Activated CD8-positive, alpha-beta memory T cell treated with anti-CD3 and anti-CD28 coated beads for 48 hours (primary cell): ENCODE results near the gene ZDHHC19.
"Not testable (repeated sequence)": the region's sequence is repeated elsewhere in the genome, so short reads cannot be mapped to it uniquely, and the experiment has no call there.

Experiments
- DNase-seq, 3 experiments: peaks; one replicate each; pipeline ENCODE4 v3.0.0-alpha.2; 2020; ENCODE audit warnings: low read depth in 2 of 3, low spot score in 2 of 3

The ZDHHC19 gene

GRCh38 chr3:196179380-196180308 is 31.6 kb downstream of the ZDHHC19 start:
- peak; percentile 70 to 79 (median 74) for DNase-seq

DNA sequence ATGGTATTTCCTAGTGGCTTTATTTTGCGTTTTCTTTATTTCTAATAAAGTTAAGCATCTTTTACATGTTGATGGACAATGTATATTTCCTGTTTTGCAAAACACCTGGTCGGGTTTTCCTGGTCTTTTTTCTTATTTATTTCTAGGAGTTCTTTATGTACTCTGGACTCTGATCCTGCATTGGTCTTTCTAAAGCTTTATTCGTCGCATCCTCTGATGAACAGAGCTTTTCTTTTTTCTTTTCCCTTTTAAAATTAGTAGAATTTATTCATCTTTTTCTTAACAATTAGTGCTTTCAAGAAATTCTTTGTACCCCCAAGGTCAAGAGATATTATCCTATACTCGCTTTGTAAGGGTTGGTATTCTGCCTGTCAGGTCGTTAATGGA is 32.2 kb downstream of the ZDHHC19 start:
- no peak for DNase-seq

- DNase-seq = no peak
These were observed 33.2 kb downstream of the ZDHHC19 start for GRCh38 chr3:196177967-196178366.

DNA sequence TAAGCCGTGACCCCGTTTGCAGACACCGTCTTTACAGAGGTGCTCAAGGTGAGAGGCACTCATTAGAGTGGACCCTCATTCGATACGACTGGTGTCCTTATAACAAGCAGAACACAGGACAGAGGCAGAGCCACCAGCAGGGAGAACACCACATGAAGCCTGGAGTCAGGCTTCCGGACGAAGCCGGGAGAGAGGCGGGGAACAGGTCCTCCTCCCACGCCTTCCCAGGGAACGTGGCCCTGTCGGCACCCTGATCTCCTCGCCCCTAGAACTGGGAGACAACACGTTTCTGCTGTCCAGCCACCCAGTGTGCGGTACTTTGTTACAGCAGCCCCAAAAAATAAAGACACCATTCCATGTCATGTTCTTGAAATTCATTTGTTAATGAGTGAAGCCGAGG is 33.6 kb downstream of the ZDHHC19 start:
- DNase-seq = no peak

DNA sequence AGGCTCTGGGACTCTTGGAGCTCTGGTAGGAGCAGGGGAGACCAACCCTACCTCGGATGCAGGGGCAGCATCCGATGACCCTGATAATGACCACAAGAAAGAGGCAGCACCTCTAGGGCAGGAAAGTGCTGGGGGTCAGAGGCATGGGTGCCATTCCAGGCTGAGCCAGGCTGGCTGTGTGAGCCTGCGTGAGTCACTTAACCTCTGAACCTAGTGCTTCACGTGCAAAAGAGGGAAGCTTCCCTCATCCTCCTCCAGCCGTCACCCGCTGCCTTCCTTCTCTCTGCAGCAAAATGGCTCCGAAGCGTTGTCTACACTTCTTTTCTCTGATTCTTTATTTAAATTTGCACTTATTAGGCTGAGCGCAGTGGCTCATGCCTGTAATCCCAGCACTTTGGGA is 35.5 kb downstream of the ZDHHC19 start:
- DNase-seq = no peak

- no peak for DNase-seq
These were observed 36.0 kb downstream of the ZDHHC19 start for GRCh38 chr3:196175116-196175625.

DNA sequence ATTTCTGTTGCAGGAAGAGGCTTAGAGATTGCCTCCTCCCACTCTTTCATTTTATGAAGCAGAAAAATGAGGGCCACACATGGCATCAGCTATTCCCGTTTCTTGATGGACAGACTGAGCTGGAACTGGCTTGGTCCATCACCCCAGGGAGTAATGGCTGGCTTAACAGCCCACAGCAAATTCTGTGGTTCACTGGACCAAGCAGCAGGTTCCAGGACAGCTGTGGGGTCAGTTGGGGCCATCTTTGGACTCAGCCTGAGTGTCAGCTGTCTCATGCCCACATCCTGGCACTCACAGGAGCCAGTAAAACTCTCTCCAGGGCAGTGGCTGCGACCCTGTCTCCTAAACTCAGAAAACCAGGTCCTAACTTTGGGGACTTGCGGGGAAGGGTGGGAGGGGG is 36.5 kb downstream of the ZDHHC19 start:
- DNase-seq = no peak

- DNase-seq = not testable (repeated sequence)
These were observed 40.9 kb downstream of the ZDHHC19 start for GRCh38 chr3:196170296-196170695.

- no peak for DNase-seq
These were observed 41.4 kb downstream of the ZDHHC19 start for GRCh38 chr3:196169836-196170240.

- DNase-seq = no peak
These were observed 42.3 kb downstream of the ZDHHC19 start for GRCh38 chr3:196168808-196169391.

- no peak for DNase-seq
These were observed 44.5 kb downstream of the ZDHHC19 start for GRCh38 chr3:196166741-196167140.

GRCh38 chr3:196165850-196166249 is 45.4 kb downstream of the ZDHHC19 start:
- no peak for DNase-seq

GRCh38 chr3:196165006-196165575 is 46.1 kb downstream of the ZDHHC19 start:
- not testable (repeated sequence) for DNase-seq

DNA sequence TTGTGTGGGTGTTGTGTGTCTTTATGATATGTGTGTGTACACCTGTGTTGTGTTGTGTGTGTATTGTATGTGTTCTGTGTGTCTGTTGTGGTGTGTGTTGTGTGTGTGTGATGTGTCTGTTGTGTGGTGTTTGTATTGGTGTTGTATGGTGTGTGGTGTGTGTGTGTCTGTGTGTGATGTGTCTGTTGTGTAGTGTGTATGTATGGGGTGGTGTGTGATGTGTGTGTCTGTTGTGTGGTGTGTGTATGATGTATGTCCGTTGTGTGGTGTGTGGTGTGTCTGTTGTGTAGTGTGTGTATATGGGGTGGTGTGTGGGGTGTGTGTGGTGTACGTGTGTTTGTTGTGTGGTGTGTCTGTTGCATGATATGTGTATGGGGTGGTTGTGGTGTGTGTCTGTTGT is 46.6 kb downstream of the ZDHHC19 start:
- DNase-seq = no peak

DNA sequence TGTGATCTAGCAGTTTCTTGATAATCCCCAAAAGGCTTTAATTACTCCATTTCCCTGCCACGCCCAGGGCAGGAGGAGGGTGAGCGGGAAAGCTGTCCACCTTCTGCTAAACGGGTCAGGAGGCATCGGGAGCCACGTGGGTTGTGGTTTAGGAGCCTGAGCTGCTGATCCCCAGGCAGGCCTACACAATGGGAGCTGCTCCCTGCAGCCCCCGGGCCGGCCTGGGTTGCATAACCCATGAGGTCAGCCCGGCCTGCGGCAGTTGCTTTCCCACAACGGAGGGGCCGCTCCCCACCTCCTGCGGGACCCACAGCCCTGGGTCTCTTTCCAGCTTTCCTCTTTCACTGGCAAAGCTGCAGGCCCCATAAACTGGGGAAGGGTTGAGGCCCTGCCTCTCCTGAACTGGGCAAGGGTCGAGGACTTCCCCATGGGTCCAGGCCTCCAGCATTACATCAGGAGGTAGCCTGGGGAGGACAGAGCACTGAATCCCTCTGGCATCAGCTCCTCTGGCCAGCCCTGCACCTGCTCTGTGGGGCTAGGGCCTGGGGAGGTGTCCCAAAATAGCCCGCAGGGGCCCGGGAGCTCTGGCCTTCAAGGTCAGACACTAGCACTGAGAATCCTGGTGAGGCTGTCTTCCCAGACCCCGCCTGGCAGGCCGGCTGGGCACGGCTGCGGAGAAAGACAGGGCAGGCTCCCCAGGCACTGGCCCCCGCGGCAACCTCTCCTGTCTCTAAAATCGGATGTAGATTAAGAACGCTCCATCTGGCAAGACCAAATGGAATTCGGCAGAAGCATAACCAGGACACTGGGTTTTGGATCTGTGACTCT is 47.3 kb downstream of the ZDHHC19 start:
- DNase-seq = no peak

DNA sequence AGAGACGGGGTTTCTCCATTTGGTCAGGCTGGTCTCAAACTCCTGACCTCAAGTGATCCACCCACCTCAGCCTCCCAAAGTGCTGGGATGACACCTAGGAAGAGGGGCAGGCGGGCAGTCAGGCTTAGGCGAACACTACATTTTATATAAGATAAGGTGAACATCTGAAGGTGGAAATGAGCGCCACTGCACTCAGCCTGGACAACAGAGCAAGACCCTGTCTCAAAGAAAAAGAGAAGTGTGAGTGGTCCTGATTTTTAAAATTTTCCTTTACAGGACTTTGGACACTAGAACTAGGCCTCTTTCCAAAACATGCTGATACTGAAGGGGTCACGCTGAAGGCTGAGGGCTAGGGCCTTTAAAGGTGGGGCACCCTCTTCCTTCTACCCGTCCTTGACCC is 48.0 kb downstream of the ZDHHC19 start:
- no peak for DNase-seq

DNA sequence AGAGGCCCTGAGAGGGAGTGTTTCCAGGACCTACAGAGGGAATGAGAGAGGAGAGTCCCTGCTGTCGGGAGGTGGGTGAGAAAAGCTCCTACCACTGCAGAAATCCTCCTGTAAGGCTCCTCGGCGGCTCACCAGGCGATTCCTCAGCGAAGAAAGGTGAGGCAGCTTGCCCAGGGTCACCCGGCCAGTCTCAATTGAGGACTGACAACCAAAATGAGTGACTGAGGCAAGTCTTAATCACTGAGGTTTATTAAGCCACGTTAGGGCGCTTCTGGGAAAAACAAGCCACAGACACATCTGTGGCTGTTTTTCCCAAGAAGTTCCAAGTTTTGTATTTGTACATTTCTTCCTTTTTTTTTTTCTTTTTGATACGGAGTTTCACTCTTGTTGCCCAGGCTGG is 48.5 kb downstream of the ZDHHC19 start:
- no peak for DNase-seq

DNA sequence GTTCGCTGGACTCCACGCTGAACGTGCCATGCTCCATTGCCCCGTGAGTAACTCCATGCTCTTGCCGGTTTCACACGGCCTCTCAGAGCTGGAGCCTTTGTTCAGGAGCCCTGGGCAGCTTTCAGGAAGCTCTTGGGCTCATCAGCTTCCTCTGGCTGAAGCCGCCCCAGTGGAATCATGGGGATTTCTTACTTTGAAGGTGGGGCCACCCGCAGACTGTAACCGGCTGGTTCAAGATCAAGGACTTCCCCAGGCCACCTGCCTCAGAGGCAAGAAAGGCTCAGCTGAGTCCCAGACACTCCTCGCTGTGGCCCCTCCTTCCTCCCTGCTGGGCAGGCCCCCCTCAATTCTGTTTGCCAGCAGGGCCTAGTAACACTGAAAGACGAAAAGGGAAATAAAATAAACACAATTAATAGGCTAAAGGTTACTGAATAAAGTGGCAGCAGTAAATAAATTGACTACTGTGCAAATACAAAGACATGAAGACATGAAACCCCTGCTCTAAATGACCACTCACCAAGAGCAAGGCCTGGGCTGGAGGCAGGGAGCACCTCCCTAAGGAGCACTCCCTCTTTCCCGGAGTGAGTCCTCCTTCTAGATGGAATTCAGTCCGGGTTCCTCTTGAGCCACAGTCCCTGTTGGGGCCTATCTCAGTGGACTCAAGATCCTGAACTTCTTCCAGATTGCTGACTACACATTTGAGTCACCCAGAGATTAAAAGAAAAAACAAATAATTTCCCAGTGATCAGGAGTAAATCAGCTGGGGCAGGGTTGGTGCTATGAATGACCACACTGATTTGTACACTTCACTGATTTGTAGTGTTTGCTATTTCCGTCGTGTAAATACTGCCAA is 51.0 kb downstream of the ZDHHC19 start:
- no peak for DNase-seq

DNA sequence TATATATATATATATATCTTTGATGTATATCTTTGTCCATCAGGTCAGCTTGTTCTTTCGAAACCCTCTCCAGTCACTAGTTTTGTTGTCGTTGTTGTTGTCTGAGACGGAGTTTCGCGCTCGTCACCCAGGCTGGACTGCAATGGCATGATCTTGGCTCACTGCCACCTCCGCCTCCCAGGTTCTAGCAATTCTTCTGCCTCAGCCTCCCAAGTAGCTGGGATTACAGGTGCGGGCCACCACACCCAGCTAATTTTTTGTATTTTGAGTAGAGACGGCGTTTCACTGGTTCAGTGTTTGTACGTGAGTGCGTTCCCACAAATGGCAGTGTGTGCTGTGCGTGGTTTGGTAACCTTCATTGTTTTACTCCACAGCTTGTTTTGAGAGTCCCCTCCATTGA is 51.7 kb downstream of the ZDHHC19 start:
- DNase-seq = no peak

DNA sequence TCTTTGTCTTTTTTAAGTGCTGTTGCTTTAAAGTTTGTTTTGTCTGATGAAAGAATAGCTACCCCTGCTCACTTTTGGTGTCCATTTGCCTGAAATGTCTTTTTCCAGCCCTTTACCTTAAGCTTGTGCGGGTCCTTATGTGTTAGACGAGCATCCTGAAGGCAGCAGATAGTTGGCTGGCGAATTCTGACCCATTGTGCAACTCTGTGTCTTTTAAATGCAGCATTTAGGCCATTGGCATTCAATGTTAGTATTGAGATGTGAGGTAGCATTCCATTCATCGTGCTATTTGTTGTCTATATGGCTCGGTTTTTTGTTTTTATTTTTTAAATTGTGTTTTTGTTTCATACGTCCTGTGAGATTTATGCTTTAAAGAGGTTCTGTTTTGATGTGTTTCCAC is 55.0 kb downstream of the ZDHHC19 start:
- no peak for DNase-seq
